H1 (cell line): ENCODE measurements around the gene MLN. TPM values are rescaled to one million over a fixed set of nuclear protein-coding genes. Genes with fewer than 3 reads are reported as not detected.

Source experiments
- CTCF ChIA-PET: fragments of 300-600 bp; sonication (Branson Sonifier 250); formaldehyde crosslinking; loops from one replicate; lab custom pipeline; 2021; ENCODE audit not compliant: partially characterized antibody; lab: Charles Lee
- POLR2A ChIA-PET: fragments of 300-600 bp; sonication (Branson Sonifier 250); formaldehyde crosslinking; loops from one replicate; lab custom pipeline; 2021; ENCODE audit warnings: inconsistent platforms; ENCODE audit not compliant: partially characterized antibody; lab: Charles Lee
- DNase-seq, 2 experiments: peaks; one replicate each; pipeline versions ENCODE4 v3.0.0 to v3.0.0-alpha.2; 2010 to 2022; ENCODE audit warnings: low spot score in 2 of 2, low read depth in 1 of 2, mixed read lengths in 1 of 2
- FAIRE-seq: peaks from 2 replicates; lab custom pipeline; 2011; peaks lifted over from hg19 to GRCh38; lab: Jason Lieb, UNC
- H2AFZ ChIP-seq: 2 replicates; pipeline ENCODE4 v1.8.1; 2012; ENCODE audit warnings: low read length, inconsistent platforms
- H2AK5ac ChIP-seq: 2 replicates; pipeline ENCODE4 v1.6.1; 2013; ENCODE audit warnings: low read depth, low read length
- H2BK120ac ChIP-seq: replicated peaks from 2 replicates; pipeline ENCODE3; 2013; ENCODE audit warnings: low read depth, low read length, inconsistent platforms
- H2BK12ac ChIP-seq: 2 replicates; pipeline ENCODE4 v1.6.1; 2013; ENCODE audit warnings: low read depth, low read length
- H2BK15ac ChIP-seq: 2 replicates; pipeline ENCODE4 v1.6.1; 2013; ENCODE audit warnings: low read length
- H2BK20ac ChIP-seq: 2 replicates; pipeline ENCODE4 v1.6.1; 2013; ENCODE audit warnings: low read length
- H2BK5ac ChIP-seq: 2 replicates; pipeline ENCODE4 v1.6.1; 2013; ENCODE audit warnings: low read depth, low read length
- H3K14ac ChIP-seq: 2 replicates; pipeline ENCODE4 v1.6.1; 2013; ENCODE audit warnings: inconsistent platforms; ENCODE audit not compliant: insufficient read length
- H3K18ac ChIP-seq: 2 replicates; pipeline ENCODE4 v1.6.1; 2013; ENCODE audit warnings: low read length; ENCODE audit errors: extremely low read depth
- H3K23ac ChIP-seq: 2 replicates; pipeline ENCODE4 v1.6.1; 2013; ENCODE audit warnings: inconsistent platforms; ENCODE audit not compliant: insufficient read length
- H3K23me2 ChIP-seq: 2 replicates; pipeline ENCODE4 v1.6.1; 2013; ENCODE audit warnings: low read depth, low read length
- H3K27ac ChIP-seq: 2 replicates; pipeline ENCODE4 v1.6.1; 2011; ENCODE audit warnings: low read depth, low read length, inconsistent platforms
- H3K27me3 ChIP-seq, 4 experiments: replicated peaks in 1 of 4; 1 replicate in 1 of 4; 2 replicates in 3 of 4; pipeline versions ENCODE4 v1.6.1 to v1.8.1; 2011 to 2013; ENCODE audit warnings: low read length in 3 of 4, mild to moderate bottlenecking in 3 of 4, inconsistent platforms in 2 of 4, mixed read lengths in 2 of 4, moderate library complexity in 1 of 4; ENCODE audit not compliant: control insufficient read depth in 3 of 4, insufficient read depth in 3 of 4; ENCODE audit errors: extremely low read depth in 1 of 4
- H3K36me3 ChIP-seq, 4 experiments: 2 replicates each; pipeline versions ENCODE4 v1.6.1 to v1.8.1; 2011 to 2013; ENCODE audit warnings: mild to moderate bottlenecking in 4 of 4, low read length in 3 of 4, moderate library complexity in 2 of 4, control low read depth in 1 of 4, inconsistent platforms in 1 of 4; ENCODE audit not compliant: insufficient read depth in 4 of 4, control insufficient read depth in 2 of 4
- H3K4ac ChIP-seq: replicated peaks from 2 replicates; pipeline ENCODE3; 2013; ENCODE audit warnings: low read length, low read depth, mixed read lengths, inconsistent platforms; ENCODE audit not compliant: insufficient read length
- H3K4me1 ChIP-seq, 4 experiments: replicated peaks in 1 of 4; 1 replicate in 1 of 4; 2 replicates in 3 of 4; pipeline versions ENCODE4 v1.6.1 to v1.8.1; 2011 to 2013; ENCODE audit warnings: low read length in 3 of 4, inconsistent platforms in 2 of 4, mixed read lengths in 1 of 4; ENCODE audit not compliant: insufficient read depth in 4 of 4, control insufficient read depth in 3 of 4
- H3K4me2 ChIP-seq, 2 experiments: 2 replicates each; pipeline versions ENCODE4 v1.6.1 to v1.8.1; 2011 to 2013; ENCODE audit warnings: low read depth in 2 of 2, low read length in 2 of 2, control low read depth in 1 of 2, inconsistent platforms in 1 of 2, mild to moderate bottlenecking in 1 of 2; ENCODE audit not compliant: insufficient read depth in 1 of 2
- H3K4me3 ChIP-seq, 4 experiments: fragments of 200-600, 300-600 bp in 1 of 4; sonication (generic), shearing (Covaris generic), sonication (Bioruptor Twin) in 1 of 4; 2 replicates each; pipeline versions ENCODE4 v1.5.1 to v1.8.1; 2011 to 2016; ENCODE audit warnings: low read length in 4 of 4, low read depth in 3 of 4, control low read depth in 2 of 4, inconsistent platforms in 2 of 4, mild to moderate bottlenecking in 2 of 4, mixed read lengths in 1 of 4, moderate library complexity in 1 of 4; ENCODE audit not compliant: insufficient read depth in 2 of 4; ENCODE audit errors: extremely low read depth in 1 of 4
- H3K56ac ChIP-seq: replicated peaks from 2 replicates; pipeline ENCODE3; 2013; ENCODE audit warnings: low read depth, mild to moderate bottlenecking, mixed read lengths, low read length, inconsistent platforms; ENCODE audit not compliant: insufficient read length
- H3K79me1 ChIP-seq: 2 replicates; pipeline ENCODE4 v1.6.1; 2013; ENCODE audit warnings: low read depth, low read length, control low read depth
- H3K79me2 ChIP-seq, 2 experiments: 2 replicates each; pipeline versions ENCODE4 v1.6.1 to v1.8.1; 2012 to 2013; ENCODE audit warnings: low read length in 2 of 2, mild to moderate bottlenecking in 2 of 2, inconsistent platforms in 1 of 2; ENCODE audit not compliant: insufficient read depth in 2 of 2, control insufficient read depth in 1 of 2
- H3K9ac ChIP-seq, 4 experiments: replicated peaks in 1 of 4; 1 replicate in 1 of 4; 2 replicates in 3 of 4; pipeline versions ENCODE4 v1.6.1 to v1.8.1; 2011 to 2013; ENCODE audit warnings: low read depth in 3 of 4, low read length in 3 of 4, control low read depth in 2 of 4, mild to moderate bottlenecking in 2 of 4, moderate library complexity in 2 of 4, inconsistent platforms in 1 of 4; ENCODE audit errors: extremely low read depth in 1 of 4
- H3K9me3 ChIP-seq, 2 experiments: 2 replicates each; pipeline versions ENCODE4 v1.6.1 to v1.8.1; 2012 to 2013; ENCODE audit warnings: mild to moderate bottlenecking in 2 of 2, moderate library complexity in 2 of 2, control low read depth in 1 of 2, inconsistent platforms in 1 of 2, low read depth in 1 of 2, low read length in 1 of 2, mixed read lengths in 1 of 2; ENCODE audit not compliant: insufficient read depth in 2 of 2
- H4K20me1 ChIP-seq, 2 experiments: replicated peaks in 1 of 2; 2 replicates each; pipeline versions ENCODE3 to v1.8.1; 2011 to 2013; ENCODE audit warnings: inconsistent platforms in 2 of 2, low read length in 2 of 2, mild to moderate bottlenecking in 1 of 2; ENCODE audit not compliant: insufficient read depth in 2 of 2, control insufficient read depth in 1 of 2
- H4K5ac ChIP-seq: 2 replicates; pipeline ENCODE4 v1.6.1; 2013; ENCODE audit warnings: low read length, low read depth, mixed read lengths, inconsistent platforms; ENCODE audit not compliant: insufficient read length
- H4K8ac ChIP-seq: 2 replicates; pipeline ENCODE4 v1.8.0; 2013; ENCODE audit warnings: mild to moderate bottlenecking, moderate library complexity, low read length, inconsistent platforms; ENCODE audit not compliant: insufficient read depth; ENCODE audit errors: extremely low read depth
- H4K91ac ChIP-seq: replicated peaks from 2 replicates; pipeline ENCODE3; 2013; ENCODE audit warnings: low read length, mixed read lengths, inconsistent platforms; ENCODE audit not compliant: insufficient read length
- NRF1 ChIP-seq: IDR thresholded peaks from 2 replicates; pipeline ENCODE4 v1.6.1; 2011; ENCODE audit warnings: mild to moderate bottlenecking, low read depth, low read length, improper control_type of control experiment
- RAD21 ChIP-seq, 2 experiments: IDR thresholded peaks in 1 of 2; conservative IDR thresholded peaks in 1 of 2; 2 replicates each; pipeline ENCODE4 v1.6.1; 2011; ENCODE audit warnings: low read depth in 2 of 2, low read length in 2 of 2, improper control_type of control experiment in 1 of 2, inconsistent platforms in 1 of 2, mild to moderate bottlenecking in 1 of 2, moderate library complexity in 1 of 2
- TBP ChIP-seq: IDR thresholded peaks from 2 replicates; pipeline ENCODE4 v1.6.1; 2011; ENCODE audit warnings: low read depth, low read length, improper control_type of control experiment
- TEAD4 ChIP-seq: IDR thresholded peaks from 2 replicates; pipeline ENCODE4 v1.6.1; 2012; ENCODE audit warnings: low read depth, low read length, inconsistent platforms, mixed read lengths
- WGBS, 2 experiments: shearing (Covaris generic) in 1 of 2; methylation state at CpG; one replicate each; pipeline versions ENCODE4 v1.1.6 to v1.1.7; 2013 to 2015; ENCODE audit warnings: low lambda C conversion rate in 2 of 2, mixed read lengths in 2 of 2, inconsistent platforms in 1 of 2, low coverage in 1 of 2, missing lambda C conversion rate in 1 of 2; ENCODE audit not compliant: insufficient replicate concordance in 2 of 2, insufficient coverage in 1 of 2, insufficient read length in 1 of 2; ENCODE audit errors: extremely low coverage in 1 of 2, missing lambda C conversion rate in 1 of 2; 5-methylcytosine and 5-hydroxymethylcytosine counted together
- polyA plus RNA-seq, 7 experiments: library from polyadenylated mRNA; depleted of rRNA in 3 of 7; stranded (reverse) in 5 of 7; unstranded in 2 of 7; fragments of >200 nt in 5 of 7; fragments of 200-250 nt in 2 of 7; gene quantifications; 1 replicate in 5 of 7; 2 replicates in 1 of 7; 4 replicates in 1 of 7; pipeline versions ENCODE4 v1.2.1 to v1.2.3, GENCODE V29; 2011 to 2013; ENCODE audit warnings: missing spikeins in 2 of 7, mixed read lengths in 2 of 7
- total RNA-seq: library from RNA; stranded (reverse); fragmentation: NEBNext Ultra II Directional; extraction: Animal tissue kit (Norgen Biotek cat#: 25700); gene quantifications from 2 replicates; pipeline ENCODE4 v1.2.1, GENCODE V29; 2021
- TF ChIP-seq, protein P1 (sequence below), 3 experiments: IDR thresholded peaks; 1 replicate in 2 of 3; 2 replicates in 1 of 3; pipeline versions ENCODE4 v1.5.1 to v1.6.1; 2011; ENCODE audit warnings: low read length in 3 of 3, mild to moderate bottlenecking in 3 of 3, inconsistent platforms in 2 of 3, low read depth in 1 of 3, moderate library complexity in 1 of 3; ENCODE audit not compliant: insufficient read depth in 1 of 3; ENCODE audit errors: control extremely low read depth in 1 of 3

The MLN gene
- total and polyA plus RNA-seq, 2 of the 8 experiments (the other 6 are each of a cell fraction or from before 2014, with no cell fraction given), result not detected

DNA sequence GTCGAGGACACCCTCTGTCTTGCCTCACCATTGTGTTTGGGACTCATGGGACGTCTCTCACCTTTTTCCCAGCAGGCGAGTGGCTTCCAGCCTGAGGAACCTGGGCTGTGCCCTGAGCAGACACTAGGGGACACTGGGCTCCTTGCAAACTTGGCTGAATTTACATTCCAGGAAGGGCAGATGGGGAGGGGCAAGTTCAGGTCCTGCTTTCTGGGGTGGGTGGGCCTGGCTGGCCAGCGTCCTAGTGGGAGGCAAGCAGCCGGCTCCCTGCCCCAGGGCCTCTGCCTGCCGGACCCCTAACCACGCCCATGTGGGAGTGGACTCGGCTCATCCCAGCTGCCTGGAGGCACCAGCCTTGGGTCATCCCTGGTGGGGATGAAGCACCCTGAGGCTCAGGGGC, 48.2 kb upstream of the MLN start:
- Histone ChIP-seq H4K91ac (no peak overlapping the region), H3K18ac (peak overlapping the region; percentile 39; the same call in 1 of the 2 replicates), H3K23me2 (no peaks in the 10 kb centered on the region), H4K5ac (no peak overlapping the region), H3K4ac (no peak overlapping the region), H2AK5ac (no peak overlapping the region), H2BK20ac (no peak overlapping the region), H3K79me1 (no peaks in the 10 kb centered on the region), H3K23ac (no peak overlapping the region), H3K4me1 (peaks cover 0 to 5% (median 2%) of the 10 kb centered on the region in 4 experiments; a peak in 4 of 7 replicates), H3K79me2 (no peaks in the 10 kb centered on the region), H2BK12ac (peak overlapping the region; percentile 55; the same call in 1 of the 2 replicates), H4K20me1 (no peaks in the 10 kb centered on the region), H3K27ac (no peak overlapping the region), H2AFZ (no peak overlapping the region), H3K9me3 (no peaks in the 10 kb centered on the region), H4K8ac (no peak overlapping the region), H3K14ac (no peak overlapping the region), H2BK15ac (no peak overlapping the region), H2BK120ac (no peak overlapping the region), H3K36me3 (no peaks in the 10 kb centered on the region), H3K56ac (no peak overlapping the region), H3K4me3 (no peak overlapping the region), H3K27me3 (no peaks in the 10 kb centered on the region), H3K4me2 (no peak overlapping the region), H2BK5ac (0 out of 2 replicates have a peak overlapping the region, but pooled peaks have one; percentile 1), H3K9ac (no peak overlapping the region)
- 36% methylated on average over 8 of the region's 8 CpGs; no CpG with 5 or more reads in 1 of the 2 experiments for WGBS, 2 experiments
- FAIRE-seq (no peak), DNase-seq (peak; percentile 66 to 71)
- CTCF ChIA-PET, result interaction anchor here (0.7 to 11.6 kb wide), 26 partner anchors 9 to 295 kb away, joined by 3 to 87 read pairs (median 4); no protein-coding TSS in a partner anchor
- peak; percentile 93 for TF ChIP-seq TEAD4
- peak; percentile 88 to 96 for TF ChIP-seq RAD21 (IDR thresholded peaks at IDR 0.05 in 1 of 2, conservative IDR thresholded peaks at IDR 0.05 in 1 of 2; ENCODE audit: low read depth in 2 of 2, low read length in 2 of 2)
- TF ChIP-seq, protein P1, sequence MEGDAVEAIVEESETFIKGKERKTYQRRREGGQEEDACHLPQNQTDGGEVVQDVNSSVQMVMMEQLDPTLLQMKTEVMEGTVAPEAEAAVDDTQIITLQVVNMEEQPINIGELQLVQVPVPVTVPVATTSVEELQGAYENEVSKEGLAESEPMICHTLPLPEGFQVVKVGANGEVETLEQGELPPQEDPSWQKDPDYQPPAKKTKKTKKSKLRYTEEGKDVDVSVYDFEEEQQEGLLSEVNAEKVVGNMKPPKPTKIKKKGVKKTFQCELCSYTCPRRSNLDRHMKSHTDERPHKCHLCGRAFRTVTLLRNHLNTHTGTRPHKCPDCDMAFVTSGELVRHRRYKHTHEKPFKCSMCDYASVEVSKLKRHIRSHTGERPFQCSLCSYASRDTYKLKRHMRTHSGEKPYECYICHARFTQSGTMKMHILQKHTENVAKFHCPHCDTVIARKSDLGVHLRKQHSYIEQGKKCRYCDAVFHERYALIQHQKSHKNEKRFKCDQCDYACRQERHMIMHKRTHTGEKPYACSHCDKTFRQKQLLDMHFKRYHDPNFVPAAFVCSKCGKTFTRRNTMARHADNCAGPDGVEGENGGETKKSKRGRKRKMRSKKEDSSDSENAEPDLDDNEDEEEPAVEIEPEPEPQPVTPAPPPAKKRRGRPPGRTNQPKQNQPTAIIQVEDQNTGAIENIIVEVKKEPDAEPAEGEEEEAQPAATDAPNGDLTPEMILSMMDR (IDR thresholded peaks at IDR 0.05; ENCODE audit: control extremely low read depth in 1 of 3, insufficient read depth in 1 of 3, low read depth in 1 of 3, low read length in 3 of 3), result peak in 2 of 3 experiments; percentile 84 to 93; a peak in 3 of 4 replicates
- TF ChIP-seq NRF1, result no peak
- TF ChIP-seq TBP, result peak; percentile 24; the same call in 1 of the 2 replicates
- POLR2A ChIA-PET, result interaction anchor here (1.0 kb wide), 1 partner anchor 81 kb away, joined by 4 read pairs; no protein-coding TSS in a partner anchor
